ENCODE results near the gene KLHL25. TPM values are rescaled to one million over a fixed set of nuclear protein-coding genes. Genes with fewer than 3 reads are reported as not detected.

Gene KLHL25
- total RNA-seq, 4 donors from 2014 or later: 3.1 to 11.6 (median 8.1) TPM

DNA sequence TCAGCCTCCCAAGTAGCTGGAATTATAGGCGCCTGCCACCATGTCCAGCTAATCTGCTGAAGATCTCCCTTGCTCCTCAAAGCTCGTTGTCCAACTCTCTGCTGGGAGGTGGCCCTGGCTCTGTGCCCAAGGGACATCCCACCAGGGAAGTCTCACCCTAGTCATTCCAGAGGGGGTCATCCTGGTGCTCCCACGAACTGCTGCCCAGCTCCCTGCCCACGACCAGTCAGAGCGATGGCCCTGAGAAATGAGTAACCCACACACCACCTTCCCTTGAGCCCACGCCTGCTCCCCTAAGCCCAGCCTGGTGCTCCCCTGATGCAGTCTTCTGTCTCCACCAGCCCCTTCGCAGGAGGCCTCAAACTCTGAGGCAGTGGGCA is 5.2 kb downstream of the KLHL25 start:
- Histone ChIP-seq H3K27ac (peak overlapping the region in 2 of 4 donors; percentile 31 to 57), H3K27me3 (no peaks in the 10 kb centered on the region), H3K4me3 (no peak overlapping the region), H3K4me1 (peaks cover 15 to 83% (median 40%) of the 10 kb centered on the region in 3 donors), H3K9me3 (no peaks in the 10 kb centered on the region), H3K36me3 (no peaks in the 10 kb centered on the region)
- DNase-seq: no peak
- intact Hi-C loops (cut with DNase I): no loop called here
- TF ChIP-seq, protein P1, sequence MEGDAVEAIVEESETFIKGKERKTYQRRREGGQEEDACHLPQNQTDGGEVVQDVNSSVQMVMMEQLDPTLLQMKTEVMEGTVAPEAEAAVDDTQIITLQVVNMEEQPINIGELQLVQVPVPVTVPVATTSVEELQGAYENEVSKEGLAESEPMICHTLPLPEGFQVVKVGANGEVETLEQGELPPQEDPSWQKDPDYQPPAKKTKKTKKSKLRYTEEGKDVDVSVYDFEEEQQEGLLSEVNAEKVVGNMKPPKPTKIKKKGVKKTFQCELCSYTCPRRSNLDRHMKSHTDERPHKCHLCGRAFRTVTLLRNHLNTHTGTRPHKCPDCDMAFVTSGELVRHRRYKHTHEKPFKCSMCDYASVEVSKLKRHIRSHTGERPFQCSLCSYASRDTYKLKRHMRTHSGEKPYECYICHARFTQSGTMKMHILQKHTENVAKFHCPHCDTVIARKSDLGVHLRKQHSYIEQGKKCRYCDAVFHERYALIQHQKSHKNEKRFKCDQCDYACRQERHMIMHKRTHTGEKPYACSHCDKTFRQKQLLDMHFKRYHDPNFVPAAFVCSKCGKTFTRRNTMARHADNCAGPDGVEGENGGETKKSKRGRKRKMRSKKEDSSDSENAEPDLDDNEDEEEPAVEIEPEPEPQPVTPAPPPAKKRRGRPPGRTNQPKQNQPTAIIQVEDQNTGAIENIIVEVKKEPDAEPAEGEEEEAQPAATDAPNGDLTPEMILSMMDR (IDR thresholded peaks at IDR 0.05): no peak
- TF ChIP-seq POLR2A (IDR thresholded peaks at IDR 0.05): no peak
- 75% methylated on average over 3 of the region's 7 CpGs; no CpG with 5 or more reads in 1 of the 2 donors for WGBS, 2 donors

DNA sequence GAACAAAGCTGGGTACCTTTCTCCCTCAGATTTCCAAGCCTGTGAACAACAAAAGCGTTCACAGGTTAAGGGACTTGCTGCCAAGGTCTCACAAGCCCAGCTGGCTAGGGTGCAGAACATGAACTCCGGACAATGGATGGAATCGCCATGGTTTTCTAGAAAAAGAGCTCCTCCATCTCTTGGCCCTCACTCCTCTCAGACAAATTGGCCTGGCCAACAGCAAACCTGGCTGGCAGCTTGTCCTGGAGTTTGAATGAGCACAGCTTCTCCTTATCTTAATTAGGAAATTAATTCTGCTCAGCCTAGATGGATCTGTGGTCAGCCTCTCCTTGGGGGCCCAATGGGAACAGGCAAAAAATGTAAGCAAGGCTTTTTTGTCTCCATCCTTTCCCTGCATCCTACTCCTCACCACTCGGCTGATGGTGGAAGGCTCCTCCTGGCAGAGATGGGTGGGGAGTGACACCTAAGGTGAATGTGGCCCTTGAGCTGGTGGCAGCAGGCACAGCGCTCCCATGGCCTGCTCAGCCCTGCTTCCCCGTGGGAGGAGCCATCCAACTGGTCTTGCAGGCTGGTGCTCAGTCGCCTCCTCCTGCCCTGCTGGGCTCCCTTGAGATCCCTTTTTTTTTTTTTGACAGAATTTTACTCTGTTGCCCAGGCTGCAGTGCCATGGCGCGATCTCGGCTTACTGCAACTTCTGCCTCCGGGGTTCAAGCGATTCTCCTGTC is 5.8 kb downstream of the KLHL25 start:
- Histone ChIP-seq H3K27ac (peak overlapping the region in 2 of 4 donors; percentile 31 to 57), H3K4me1 (peaks cover 15 to 81% (median 40%) of the 10 kb centered on the region in 3 donors), H3K27me3 (no peaks in the 10 kb centered on the region), H3K9me3 (no peaks in the 10 kb centered on the region), H3K4me3 (no peak overlapping the region), H3K36me3 (no peaks in the 10 kb centered on the region)
- TF ChIP-seq, protein P1 (IDR thresholded peaks at IDR 0.05): no peak
- TF ChIP-seq POLR2A (IDR thresholded peaks at IDR 0.05): no peak
- no peak for DNase-seq
- 40 to 52% methylated on average over 1 to 12 of the region's 12 CpGs for WGBS, 2 donors
- intact Hi-C loops (cut with DNase I): no loop called here

DNA sequence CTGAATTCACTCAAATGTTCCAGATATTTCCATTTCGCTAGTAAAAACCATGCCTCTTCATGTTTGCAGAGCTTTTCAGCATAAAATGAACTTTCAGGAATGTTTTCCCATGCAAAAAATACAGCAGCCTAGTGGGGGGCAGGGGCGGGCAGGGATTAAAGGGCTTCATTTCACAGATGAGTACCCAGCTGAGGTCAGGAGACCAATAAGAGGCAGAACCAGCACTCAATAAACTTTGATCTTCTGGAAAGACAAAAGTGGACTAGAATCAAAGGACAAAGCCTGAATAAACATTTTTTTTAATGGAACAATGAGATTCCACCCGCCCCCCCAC is 8.0 kb downstream of the KLHL25 start:
- intact Hi-C loops (cut with DNase I): no loop called here
- Histone ChIP-seq H3K27me3 (no peaks in the 10 kb centered on the region), H3K4me3 (no peak overlapping the region), H3K9me3 (no peaks in the 10 kb centered on the region), H3K36me3 (no peaks in the 10 kb centered on the region), H3K27ac (peak overlapping the region; percentile 44 to 70 (median 66)), H3K4me1 (peaks cover 15 to 60% (median 22%) of the 10 kb centered on the region in 3 donors)
- 63 to 83% methylated on average over 3 of the region's 3 CpGs for WGBS, 2 donors
- DNase-seq: no peak
- TF ChIP-seq POLR2A (IDR thresholded peaks at IDR 0.05): no peak
- TF ChIP-seq, protein P1 (IDR thresholded peaks at IDR 0.05): no peak

DNA sequence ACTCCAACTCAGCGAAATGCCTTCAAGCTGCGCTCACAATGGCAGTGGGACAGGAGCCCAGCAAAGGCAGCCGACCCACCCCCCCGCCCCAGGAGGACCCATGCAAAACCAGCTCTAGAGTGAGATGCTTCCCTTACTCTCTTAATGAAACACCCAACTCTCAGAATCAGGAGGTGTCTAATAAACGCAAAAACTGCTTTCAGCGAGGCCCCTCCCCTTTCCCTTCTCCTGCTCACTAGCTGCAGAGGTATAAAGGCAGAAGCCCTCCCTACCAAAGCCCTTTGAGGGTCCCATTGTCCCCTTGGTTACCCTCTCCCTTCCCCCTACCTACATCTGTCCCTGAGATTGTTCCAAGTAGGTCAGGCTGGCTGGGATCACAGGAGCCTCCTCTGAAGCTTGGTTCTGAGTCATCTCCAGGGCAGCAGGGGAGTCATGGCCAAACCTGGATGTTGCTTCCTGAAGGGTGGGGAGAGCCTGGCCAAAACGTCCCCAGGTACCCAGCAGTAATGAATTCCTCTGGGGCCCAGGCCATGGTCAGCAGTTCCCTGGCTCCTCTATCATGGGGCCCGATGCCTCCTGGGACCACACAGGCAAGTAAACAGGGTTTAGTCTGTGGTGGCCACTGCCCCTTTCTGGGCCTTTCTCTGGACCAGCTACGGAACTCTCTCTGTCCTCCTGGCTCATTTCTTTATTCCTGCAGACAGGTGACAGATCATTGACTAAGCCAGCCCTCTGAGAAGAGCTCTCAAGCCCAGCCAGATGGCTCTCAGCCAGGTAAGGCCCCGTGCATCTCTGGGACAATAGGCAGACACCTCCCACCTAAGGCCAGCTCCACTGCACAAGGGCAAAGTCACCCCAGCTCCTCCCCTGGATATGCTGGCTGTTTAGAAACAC is 8.6 kb downstream of the KLHL25 start:
- 19 to 21% methylated on average over 4 to 6 of the region's 10 CpGs for WGBS, 2 donors
- H3K4me1 ChIP-seq: peaks cover 15 to 58% (median 22%) of the 10 kb centered on the region in 3 donors
- no peak for DNase-seq
- peak overlapping the region; percentile 44 to 70 (median 66) for H3K27ac ChIP-seq
- TF ChIP-seq, protein P1 (IDR thresholded peaks at IDR 0.05): no peak
- no peak for TF ChIP-seq POLR2A (IDR thresholded peaks at IDR 0.05)
- H3K9me3 ChIP-seq: no peaks in the 10 kb centered on the region
- no peaks in the 10 kb centered on the region for H3K27me3 ChIP-seq
- H3K36me3 ChIP-seq: no peaks in the 10 kb centered on the region
- H3K4me3 ChIP-seq: peak overlapping the region in 1 of 4 donors; percentile 3
- intact Hi-C loops (cut with DNase I): no loop called here

DNA sequence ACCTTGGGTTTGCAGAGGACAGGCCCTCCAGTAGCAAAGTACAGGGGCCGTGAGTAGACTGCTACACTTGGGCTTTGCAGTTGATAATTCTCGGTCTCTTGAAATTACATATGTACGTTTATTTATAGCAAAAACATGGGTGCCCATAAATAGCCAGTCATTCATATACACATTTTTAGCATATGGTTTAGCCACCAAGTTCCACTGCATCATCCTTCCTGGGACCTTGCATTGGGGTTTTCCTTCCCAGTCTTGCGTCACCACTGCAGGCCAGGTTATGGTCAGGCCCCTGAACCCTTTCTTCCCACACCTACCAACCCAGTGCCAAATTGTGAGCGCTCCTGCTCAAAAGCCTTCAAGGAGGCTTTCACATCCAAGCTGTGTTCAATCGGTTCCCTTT is 12.7 kb downstream of the KLHL25 start:
- Histone ChIP-seq H3K27ac (no peak overlapping the region), H3K27me3 (no peaks in the 10 kb centered on the region), H3K4me3 (no peak overlapping the region), H3K36me3 (no peaks in the 10 kb centered on the region), H3K9me3 (no peaks in the 10 kb centered on the region), H3K4me1 (peaks cover 15 to 44% (median 22%) of the 10 kb centered on the region in 3 donors)
- TF ChIP-seq, protein P1 (IDR thresholded peaks at IDR 0.05): no peak
- TF ChIP-seq POLR2A (IDR thresholded peaks at IDR 0.05): no peak
- 86 to 87% methylated on average over 6 of the region's 6 CpGs for WGBS, 2 donors
- intact Hi-C loops (cut with DNase I): no loop called here
- no peak for DNase-seq

Measured in esophagus squamous epithelium (tissue), 5 donors.